T-cell (primary cell): ENCODE measurements around the gene VEGFA. TPM values are rescaled to one million over a fixed set of nuclear protein-coding genes. Genes with fewer than 3 reads are reported as not detected.

Source experiments
- ATAC-seq, 4 experiments: fragments of 200-7000 bp in 3 of 4; fragments of 150-1000 bp in 1 of 4; cut with Tn5 transposase; replicated peaks in 1 of 4; 1 replicate in 3 of 4; 2 replicates in 1 of 4; pipeline ENCODE4 v1.10.0; 2021; ENCODE audit warnings: moderate library complexity in 3 of 4, mild to moderate bottlenecking in 2 of 4, moderate number of reproducible peaks in 1 of 4
- CTCF ChIA-PET, 2 donors: fragments of 300-600 bp; sonication (Branson Sonifier 250); formaldehyde crosslinking; loops; one replicate each; lab custom pipeline; 2022; ENCODE audit warnings: antibody characterized with exemption in 2 of 2; lab: Charles Lee
- POLR2A ChIA-PET, 2 donors: fragments of 300-600 bp; sonication (Branson Sonifier 250); formaldehyde crosslinking; loops; one replicate each; lab custom pipeline; 2022; ENCODE audit warnings: antibody characterized with exemption in 2 of 2; lab: Charles Lee
- DNase-seq, 35 experiments: peaks; one replicate each; pipeline versions ENCODE4 v3.0.0 to v3.0.0-alpha.2; 2013 to 2023
- H3K27ac ChIP-seq: one replicate; pipeline ENCODE4 v1.5.1; 2013; ENCODE audit warnings: low read length
- H3K27me3 ChIP-seq, 2 experiments: replicated peaks in 1 of 2; 1 replicate in 1 of 2; 2 replicates in 1 of 2; pipeline versions ENCODE4 v1.6.1 to v1.7.0; 2013; ENCODE audit warnings: low read length in 1 of 2, mixed read lengths in 1 of 2; ENCODE audit not compliant: control insufficient read depth in 2 of 2, insufficient read depth in 2 of 2; ENCODE audit errors: extremely low read depth in 1 of 2
- H3K36me3 ChIP-seq, 2 donors: 1 replicate in 1 of 2; 2 replicates in 1 of 2; pipeline versions ENCODE4 v1.6.1 to v1.7.0; 2013; ENCODE audit warnings: low read length in 1 of 2; ENCODE audit not compliant: control insufficient read depth in 2 of 2, insufficient read depth in 1 of 2; ENCODE audit errors: extremely low read depth in 1 of 2
- H3K4me1 ChIP-seq, 2 experiments: 1 replicate in 1 of 2; 2 replicates in 1 of 2; pipeline versions ENCODE4 v1.6.1 to v1.7.0; 2013; ENCODE audit warnings: low read length in 2 of 2, mixed read lengths in 1 of 2; ENCODE audit not compliant: insufficient read depth in 2 of 2, control insufficient read depth in 1 of 2; ENCODE audit errors: extremely low read depth in 1 of 2
- H3K4me3 ChIP-seq, 2 donors: 1 replicate in 1 of 2; 2 replicates in 1 of 2; pipeline versions ENCODE4 v1.5.1 to v1.7.0; 2013; ENCODE audit warnings: mild to moderate bottlenecking in 2 of 2, low read length in 1 of 2, moderate library complexity in 1 of 2; ENCODE audit not compliant: control insufficient read depth in 1 of 2; ENCODE audit errors: extremely low read depth in 1 of 2
- H3K9me3 ChIP-seq: 2 replicates; pipeline ENCODE4 v1.7.0; 2013
- H3K27ac Mint-ChIP-seq, 2 donors: one replicate each; pipeline ENCODE4 v1.8.0; 2020 to 2021; ENCODE audit warnings: mild to moderate bottlenecking in 2 of 2, mixed read lengths in 2 of 2
- H3K27me3 Mint-ChIP-seq, 2 donors: one replicate each; pipeline ENCODE4 v1.8.0; 2021 to 2022; ENCODE audit warnings: mixed read lengths in 2 of 2
- H3K36me3 Mint-ChIP-seq: one replicate; pipeline ENCODE4 v1.8.0; 2021; ENCODE audit warnings: mixed read lengths
- H3K4me1 Mint-ChIP-seq, 3 donors: one replicate each; pipeline ENCODE4 v1.8.0; 2020 to 2022; ENCODE audit warnings: mixed read lengths in 3 of 3, mild to moderate bottlenecking in 1 of 3
- H3K4me3 Mint-ChIP-seq, 3 donors: one replicate each; pipeline ENCODE4 v1.8.0; 2020 to 2022; ENCODE audit warnings: mild to moderate bottlenecking in 3 of 3, mixed read lengths in 3 of 3, moderate library complexity in 3 of 3
- H3K9me3 Mint-ChIP-seq, 3 donors: one replicate each; pipeline ENCODE4 v1.8.0; 2020 to 2022; ENCODE audit warnings: mixed read lengths in 3 of 3
- WGBS: methylation state at CpG from one replicate; pipeline ENCODE4 v1.1.5; 2013; ENCODE audit warnings: missing lambda C conversion rate; ENCODE audit not compliant: insufficient coverage; 5-methylcytosine and 5-hydroxymethylcytosine counted together
- total RNA-seq, 35 experiments: library from RNA in 6 of 35; stranded (reverse) in 6 of 35; fragments of 120-200 nt in 1 of 35; gene quantifications; one replicate each; pipeline versions ENCODE4 v1.2.1 to v1.2.4 and lab custom pipeline; 2013 to 2026

The VEGFA gene
- total RNA-seq, 5 donors from 2014 or later (not counting 1 experiment from before 2014, with no cell fraction given), result 1.1 to 8.9 (median 6.4) TPM

- Mint-ChIP-seq H3K4me3 (no peak overlapping the region), H3K27ac (no peak overlapping the region), H3K9me3 (no peaks in the 10 kb centered on the region), H3K36me3 (no peaks in the 10 kb centered on the region), H3K27me3 (peaks cover 3 to 10% of the 10 kb centered on the region in 2 donors), H3K4me1 (peaks cover 0 to 3% (median 3%) of the 10 kb centered on the region in 3 donors)
- Histone ChIP-seq H3K9me3 (no peaks in the 10 kb centered on the region), H3K36me3 (no peaks in the 10 kb centered on the region), H3K27ac (no peak overlapping the region), H3K27me3 (peaks cover 0 to 22% of the 10 kb centered on the region in 2 experiments), H3K4me3 (no peak overlapping the region), H3K4me1 (peaks cover 0 to 5% of the 10 kb centered on the region in 2 experiments)
- ATAC-seq (no peak), DNase-seq (no peak)
- 86% methylated on average over 12 of the region's 16 CpGs for WGBS
- ChIA-PET POLR2A (no interaction called here), CTCF (no interaction called here)
These were observed 55.4 kb downstream of the VEGFA start for GRCh38 chr6:43825187-43826115.

- Histone ChIP-seq H3K27me3 (peaks cover 0 to 31% of the 10 kb centered on the region in 2 experiments), H3K36me3 (no peaks in the 10 kb centered on the region), H3K4me1 (peaks cover 0 to 5% of the 10 kb centered on the region in 2 experiments), H3K27ac (no peak overlapping the region), H3K4me3 (no peak overlapping the region), H3K9me3 (no peaks in the 10 kb centered on the region)
- POLR2A ChIA-PET, result no interaction called here
- Mint-ChIP-seq H3K36me3 (no peaks in the 10 kb centered on the region), H3K4me1 (peaks cover 0 to 3% (median 3%) of the 10 kb centered on the region in 3 donors), H3K27me3 (peaks cover 4 to 10% of the 10 kb centered on the region in 2 donors), H3K27ac (no peak overlapping the region), H3K4me3 (no peak overlapping the region), H3K9me3 (no peaks in the 10 kb centered on the region)
- CTCF ChIA-PET, result no interaction called here
- 57% methylated on average over 3 of the region's 4 CpGs for WGBS
- DNase-seq (no peak), ATAC-seq (no peak)
These were observed 56.7 kb downstream of the VEGFA start for GRCh38 chr6:43826730-43827129.

GRCh38 chr6:43827898-43828297, 57.9 kb downstream of the VEGFA start:
- Mint-ChIP-seq H3K27ac (no peak overlapping the region), H3K36me3 (no peaks in the 10 kb centered on the region), H3K9me3 (no peaks in the 10 kb centered on the region), H3K4me1 (peaks cover 0 to 3% (median 3%) of the 10 kb centered on the region in 3 donors), H3K27me3 (peaks cover 4 to 10% of the 10 kb centered on the region in 2 donors), H3K4me3 (no peak overlapping the region)
- CTCF ChIA-PET, result no interaction called here
- peaks cover 0 to 31% of the 10 kb centered on the region in 2 experiments for H3K27me3 ChIP-seq
- 70% methylated on average over 10 of the region's 10 CpGs for WGBS
- H3K27ac ChIP-seq, result no peak overlapping the region
- H3K4me1 ChIP-seq, result peaks cover 0 to 5% of the 10 kb centered on the region in 2 experiments
- H3K36me3 ChIP-seq, result no peaks in the 10 kb centered on the region
- POLR2A ChIA-PET, result no interaction called here
- no peaks in the 10 kb centered on the region for H3K9me3 ChIP-seq
- DNase-seq, result no peak
- no peak for ATAC-seq
- H3K4me3 ChIP-seq, result no peak overlapping the region

GRCh38 chr6:43828711-43829110, 58.7 kb downstream of the VEGFA start:
- Mint-ChIP-seq H3K4me1 (peaks cover 0 to 3% (median 3%) of the 10 kb centered on the region in 3 donors), H3K36me3 (no peaks in the 10 kb centered on the region), H3K27me3 (peaks cover 4 to 10% of the 10 kb centered on the region in 2 donors), H3K9me3 (no peaks in the 10 kb centered on the region), H3K27ac (no peak overlapping the region), H3K4me3 (no peak overlapping the region)
- no peak overlapping the region for H3K27ac ChIP-seq
- CTCF ChIA-PET, result no interaction called here
- ATAC-seq, result no peak
- H3K27me3 ChIP-seq, result peaks cover 0 to 27% of the 10 kb centered on the region in 2 experiments
- peaks cover 0 to 5% of the 10 kb centered on the region in 2 experiments for H3K4me1 ChIP-seq
- POLR2A ChIA-PET, result no interaction called here
- no peak overlapping the region for H3K4me3 ChIP-seq
- DNase-seq, result no peak
- no peaks in the 10 kb centered on the region for H3K36me3 ChIP-seq
- no peaks in the 10 kb centered on the region for H3K9me3 ChIP-seq
- WGBS, result 100% methylated on average over 1 of the region's 4 CpGs

- Mint-ChIP-seq H3K4me1 (peaks cover 0 to 1% (median 1%) of the 10 kb centered on the region in 3 donors), H3K27me3 (peaks cover 4 to 8% of the 10 kb centered on the region in 2 donors), H3K27ac (no peak overlapping the region), H3K36me3 (no peaks in the 10 kb centered on the region), H3K9me3 (no peaks in the 10 kb centered on the region), H3K4me3 (no peak overlapping the region)
- no peak overlapping the region for H3K4me3 ChIP-seq
- no peaks in the 10 kb centered on the region for H3K36me3 ChIP-seq
- H3K4me1 ChIP-seq, result peaks cover 0 to under 1% of the 10 kb centered on the region in 2 experiments
- DNase-seq (no peak), ATAC-seq (no peak)
- 77% methylated on average over 6 of the region's 7 CpGs for WGBS
- H3K9me3 ChIP-seq, result no peaks in the 10 kb centered on the region
- ChIA-PET CTCF (no interaction called here), POLR2A (interaction anchor here in 1 of 2 donors (0.8 kb wide), 1 partner anchor 29 kb away, joined by 3 read pairs; no protein-coding TSS in a partner anchor)
- no peak overlapping the region for H3K27ac ChIP-seq
- peaks cover 0 to 23% of the 10 kb centered on the region in 2 experiments for H3K27me3 ChIP-seq
These were observed 59.5 kb downstream of the VEGFA start for GRCh38 chr6:43829470-43829869.

GRCh38 chr6:43830775-43831174, 60.8 kb downstream of the VEGFA start:
- DNase-seq, result no peak
- Histone ChIP-seq H3K27me3 (peaks cover 0 to 18% of the 10 kb centered on the region in 2 experiments), H3K4me1 (no peaks in the 10 kb centered on the region), H3K4me3 (no peak overlapping the region), H3K36me3 (no peaks in the 10 kb centered on the region), H3K9me3 (no peaks in the 10 kb centered on the region), H3K27ac (no peak overlapping the region)
- Mint-ChIP-seq H3K36me3 (no peaks in the 10 kb centered on the region), H3K27ac (no peak overlapping the region), H3K4me3 (no peak overlapping the region), H3K27me3 (peaks cover 4 to 10% of the 10 kb centered on the region in 2 donors), H3K9me3 (no peaks in the 10 kb centered on the region), H3K4me1 (no peaks in the 10 kb centered on the region)
- 85% methylated on average over 4 of the region's 8 CpGs for WGBS
- ChIA-PET POLR2A (no interaction called here), CTCF (no interaction called here)
- ATAC-seq, result no peak
